Activated CD4-positive, alpha-beta T cell treated with anti-CD3 and anti-CD28 coated beads, Interleukin-2, amount 10 ng/mL, durations not matched to agents 7 days and 5 days (primary cell): ENCODE measurements around the gene TMEM233. TPM values are rescaled to one million over a fixed set of nuclear protein-coding genes. Genes with fewer than 3 reads are reported as not detected.

Experiments
- CTCF ChIA-PET: fragments of 350-600 bp; sonication (Branson Sonifier 250); formaldehyde crosslinking; loops from one replicate; lab custom pipeline; 2021; ENCODE audit warnings: antibody characterized with exemption; lab: Charles Lee
- POLR2A ChIA-PET: fragments of 350-600 bp; sonication (Branson Sonifier 250); formaldehyde crosslinking; loops from one replicate; lab custom pipeline; 2021; ENCODE audit warnings: antibody characterized with exemption; lab: Charles Lee
- DNase-seq: peaks from one replicate; pipeline ENCODE4 v3.0.0-alpha.2; 2020
- H3K27ac Mint-ChIP-seq: one replicate; pipeline ENCODE4 v1.8.0; 2021; ENCODE audit warnings: mild to moderate bottlenecking, moderate library complexity, mixed read lengths
- H3K27me3 Mint-ChIP-seq: one replicate; pipeline ENCODE4 v1.8.0; 2021; ENCODE audit warnings: mixed read lengths
- H3K36me3 Mint-ChIP-seq: one replicate; pipeline ENCODE4 v1.8.0; 2021; ENCODE audit warnings: low read depth, mixed read lengths
- H3K4me1 Mint-ChIP-seq: one replicate; pipeline ENCODE4 v1.8.0; 2021; ENCODE audit warnings: mixed read lengths
- H3K4me3 Mint-ChIP-seq: one replicate; pipeline ENCODE4 v1.8.0; 2021; ENCODE audit warnings: mild to moderate bottlenecking, moderate library complexity, mixed read lengths
- H3K9me3 Mint-ChIP-seq: one replicate; pipeline ENCODE4 v1.8.0; 2021; ENCODE audit warnings: mixed read lengths
- total RNA-seq, 2 experiments: library from RNA; stranded (reverse); gene quantifications; one replicate each; pipeline ENCODE4 v1.2.3, GENCODE V29; 2021

The TMEM233 gene
- total RNA-seq, 2 experiments from 2014 or later, result not detected

GRCh38 chr12:119689935-119690500 lies 96.4 kb downstream of the TMEM233 start:
- Mint-ChIP-seq H3K27me3 (no peaks in the 10 kb centered on the region), H3K36me3 (peaks cover 37% of the 10 kb centered on the region), H3K9me3 (no peaks in the 10 kb centered on the region), H3K4me3 (no peak overlapping the region), H3K4me1 (no peaks in the 10 kb centered on the region), H3K27ac (no peak overlapping the region)
- ChIA-PET POLR2A (no interaction called here), CTCF (interaction anchor here (0.8 to 1.4 kb wide), 3 partner anchors 8 to 197 kb away, joined by 3 to 5 read pairs (median 3); no protein-coding TSS in a partner anchor)
- no peak for DNase-seq

GRCh38 chr12:119691202-119691810 lies 97.7 kb downstream of the TMEM233 start:
- ChIA-PET CTCF (no interaction called here), POLR2A (no interaction called here)
- Mint-ChIP-seq H3K4me1 (no peaks in the 10 kb centered on the region), H3K27me3 (no peaks in the 10 kb centered on the region), H3K27ac (no peak overlapping the region), H3K4me3 (no peak overlapping the region), H3K9me3 (no peaks in the 10 kb centered on the region), H3K36me3 (peaks cover 33% of the 10 kb centered on the region)
- no peak for DNase-seq

- Mint-ChIP-seq H3K9me3 (no peaks in the 10 kb centered on the region), H3K27me3 (no peaks in the 10 kb centered on the region), H3K27ac (no peak overlapping the region), H3K36me3 (peaks cover 31% of the 10 kb centered on the region), H3K4me3 (no peak overlapping the region), H3K4me1 (no peaks in the 10 kb centered on the region)
- DNase-seq, result no peak
- POLR2A ChIA-PET, result no interaction called here
- CTCF ChIA-PET, result no interaction called here
Observed at GRCh38 chr12:119692410-119692809, 98.8 kb downstream of the TMEM233 start.

Other genes starting within 250 kb of the TMEM233 start
- gene PRKAB1, start 74.4 kb downstream of the TMEM233 start, total RNA-seq, result 10 to 100 TPM; 30.7 to 37.2 TPM